HG03097 (cell line): Measurements from ENCODE around the gene KXD1.
A peak's percentile ranks its signal among the peaks of the same experiment; 100 is the strongest.
"Not testable (repeated sequence)": the region's sequence is repeated elsewhere in the genome, so short reads cannot be mapped to it uniquely, and the experiment has no call there.

Experiments used
- ATAC-seq: cut with Tn5 transposase; IDR thresholded peaks from one replicate; pipeline ENCODE4 v1.9.1; 2021; ENCODE audit not compliant: unreplicated experiment, low FRiP score

Gene KXD1

GRCh38 chr19:18533058-18533457 is 24.6 kb upstream of the KXD1 start:
- no peak for ATAC-seq

DNA sequence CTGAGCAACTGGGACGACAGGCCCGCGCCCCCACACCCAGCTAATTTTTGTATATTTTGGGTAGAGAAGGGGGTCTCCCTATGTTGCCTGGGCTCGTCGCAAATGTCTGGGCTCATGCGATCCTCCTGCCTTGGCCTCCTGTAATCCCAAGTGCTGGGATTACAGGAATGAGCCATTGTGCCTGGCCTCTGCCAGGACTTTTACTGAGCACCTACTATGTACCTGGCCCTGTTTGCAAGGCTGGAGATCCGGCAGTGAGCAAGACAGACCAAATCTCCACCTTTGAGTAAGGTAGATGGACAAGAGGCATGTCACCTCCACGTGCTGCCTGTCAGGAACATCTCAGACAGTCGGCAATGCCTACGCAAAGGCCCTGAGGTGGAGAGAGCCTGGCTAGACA is 21.2 kb upstream of the KXD1 start:
- ATAC-seq: no peak

DNA sequence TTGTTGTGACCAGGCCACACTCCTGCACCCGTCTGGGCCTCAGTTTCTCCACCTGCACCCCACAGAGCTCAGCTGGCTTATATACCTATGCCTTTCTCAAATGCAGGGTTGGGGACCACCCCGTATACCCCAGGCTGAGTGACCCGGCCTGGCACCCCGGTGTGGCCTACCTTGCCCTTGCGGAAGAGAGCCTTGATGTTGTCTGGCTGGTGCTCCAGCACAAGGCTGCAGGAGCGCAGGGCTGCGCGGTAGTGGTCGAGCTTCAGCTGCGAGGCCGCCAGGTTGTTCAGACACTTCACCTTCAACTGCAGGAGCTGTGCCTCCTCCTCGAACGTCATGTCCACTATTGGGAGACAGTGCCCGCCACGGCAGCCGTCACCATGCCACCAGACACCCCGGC is 20.2 kb upstream of the KXD1 start:
- ATAC-seq: no peak

- no peak for ATAC-seq
Measured at GRCh38 chr19:18538115-18538514, 19.6 kb upstream of the KXD1 start.

DNA sequence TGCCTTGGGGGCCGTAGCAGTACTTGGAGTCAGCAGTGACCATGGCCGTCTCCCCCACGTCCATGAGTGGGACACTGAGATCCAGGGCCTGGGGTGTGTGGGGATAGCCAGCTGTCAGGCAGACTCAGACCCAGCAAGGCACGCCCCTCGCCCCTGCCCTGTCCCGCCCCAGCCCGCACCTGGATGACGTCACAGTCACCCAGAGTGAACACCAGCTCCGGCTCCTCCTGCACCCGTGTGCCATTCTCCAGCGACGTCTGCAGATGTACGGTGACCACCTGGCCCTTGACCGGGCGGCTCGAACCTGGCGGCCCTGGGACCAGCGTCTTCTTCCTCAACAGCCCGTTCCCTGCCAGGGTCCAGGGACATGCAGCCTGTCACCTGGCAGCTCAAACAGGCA is 18.3 kb upstream of the KXD1 start:
- ATAC-seq: no peak

GRCh38 chr19:18540200-18540599 is 17.5 kb upstream of the KXD1 start:
- ATAC-seq: not testable (repeated sequence)

DNA sequence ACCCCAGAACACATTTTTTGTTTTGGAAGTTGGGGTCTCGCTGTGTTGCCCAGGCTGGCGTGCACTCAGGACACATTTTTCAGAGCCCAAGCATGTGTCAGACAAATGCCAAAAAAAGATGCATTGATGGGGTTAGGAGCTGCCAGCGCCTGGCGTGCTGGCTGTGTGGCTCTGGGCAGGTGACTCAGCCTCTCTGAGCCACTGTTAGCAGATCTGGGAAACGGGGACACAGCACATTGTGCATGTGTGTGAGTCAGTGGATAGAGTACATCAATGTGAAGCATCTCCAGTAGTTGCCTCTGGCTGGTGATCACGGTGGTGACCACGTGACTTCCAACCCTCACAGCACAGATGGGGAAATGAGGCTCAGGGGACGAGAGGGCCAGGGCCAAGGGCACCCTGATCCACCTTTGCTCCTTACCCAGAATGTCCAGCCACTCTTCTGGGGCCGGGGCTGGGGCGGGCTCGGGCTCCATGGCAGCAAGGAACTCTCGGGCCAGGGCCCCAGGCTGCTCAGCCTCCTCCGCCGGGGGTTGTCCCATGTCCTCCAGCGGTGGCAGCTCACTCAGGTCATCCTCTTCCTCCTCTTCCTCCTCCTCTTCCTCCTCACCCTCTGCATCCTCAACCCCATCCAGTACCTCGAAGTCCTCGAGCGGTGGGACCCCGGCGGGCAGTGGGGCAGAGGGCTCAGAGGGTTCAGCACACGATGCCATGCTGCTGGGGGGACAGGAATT is 16.2 kb upstream of the KXD1 start:
- no peak for ATAC-seq

- no peak for ATAC-seq
Measured at GRCh38 chr19:18541992-18542940, 15.4 kb upstream of the KXD1 start.

- ATAC-seq: peak; percentile 90
Measured at GRCh38 chr19:18542941-18543813, 14.5 kb upstream of the KXD1 start, which contains the start of gene FKBP8. TSS of gene FKBP8 (minus strand) at chr19:18543573. CDS start at chr19:18541970, 1,603 bp downstream.

DNA sequence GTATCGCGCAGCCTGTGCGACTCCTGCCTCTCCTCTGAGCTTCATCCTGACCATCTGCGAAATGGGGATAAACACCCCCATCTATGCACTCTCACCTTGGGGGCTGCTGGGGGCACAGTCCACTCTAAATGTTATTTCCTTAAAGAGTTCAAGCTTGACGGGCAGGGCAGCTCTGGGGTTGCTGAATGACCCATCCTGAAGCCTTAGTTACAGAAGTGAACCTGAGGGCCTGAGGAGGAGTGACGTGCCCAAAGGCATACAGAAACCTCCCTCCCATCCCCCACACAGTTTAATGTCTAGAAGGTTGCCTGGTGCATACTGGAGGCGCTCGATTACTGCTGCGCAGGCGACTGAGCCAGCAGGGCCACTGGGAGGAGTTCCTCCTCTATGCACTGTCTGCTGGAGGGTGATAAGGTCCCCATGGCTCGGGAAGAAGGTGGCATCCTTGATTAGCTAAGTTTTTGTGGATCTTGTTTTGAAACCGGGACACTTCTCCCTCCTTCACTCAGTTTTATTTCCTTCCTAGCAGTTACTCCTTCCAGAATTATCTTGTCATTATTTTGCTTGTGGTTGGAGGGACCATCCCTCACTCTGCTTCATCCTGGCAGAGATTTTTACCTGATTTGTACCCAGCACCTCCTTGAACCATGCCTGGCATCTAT is 13.7 kb upstream of the KXD1 start:
- peak; percentile 24 for ATAC-seq

- ATAC-seq: no peak
Measured at GRCh38 chr19:18551631-18552030, 6.0 kb upstream of the KXD1 start.

GRCh38 chr19:18558202-18558555 is 509 bp downstream of the KXD1 start:
- no peak for ATAC-seq

GRCh38 chr19:18558604-18559003 is 934 bp downstream of the KXD1 start:
- ATAC-seq: no peak

DNA sequence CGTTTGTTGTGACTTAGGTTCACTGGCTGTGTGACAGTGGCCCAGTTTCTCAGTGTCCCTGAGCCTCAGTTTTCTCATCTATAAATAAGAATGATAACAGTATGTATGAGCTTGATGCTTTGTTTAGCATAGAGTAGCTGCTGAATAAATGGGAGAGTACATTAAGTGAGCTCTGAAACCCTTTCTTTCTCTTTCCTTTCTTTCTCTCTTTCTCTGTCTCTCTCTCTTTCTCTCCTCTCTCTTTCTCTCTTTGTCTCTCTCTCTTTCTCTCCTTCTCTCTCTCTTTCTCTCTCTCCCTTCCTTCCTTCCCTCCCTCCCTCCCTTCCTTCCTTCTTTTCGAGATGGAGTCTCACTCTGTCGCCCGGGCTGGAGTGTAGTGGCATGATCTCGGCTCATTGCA is 2.0 kb downstream of the KXD1 start:
- ATAC-seq: no peak

GRCh38 chr19:18562086-18562485 is 4.4 kb downstream of the KXD1 start:
- no peak for ATAC-seq

- ATAC-seq: no peak
Measured at GRCh38 chr19:18566953-18567352, 9.3 kb downstream of the KXD1 start.

- no peak for ATAC-seq
Measured at GRCh38 chr19:18568367-18568766, 10.7 kb downstream of the KXD1 start.

- ATAC-seq: peak; percentile 90
Measured at GRCh38 chr19:18571564-18572344, 14.1 kb downstream of the KXD1 start, which contains the start of gene UBA52. TSS of gene UBA52 (plus strand) at chr19:18571857. CDS start at chr19:18573301, 1,444 bp downstream.

GRCh38 chr19:18574691-18575291 is 17.1 kb downstream of the KXD1 start:
- no peak for ATAC-seq
